Left kidney (tissue), 2 donors: Measurements from ENCODE around the gene RERE. TPM values are rescaled to one million over a fixed set of nuclear protein-coding genes. Genes with fewer than 3 reads are reported as not detected.
"Not testable (repeated sequence)": the region's sequence is repeated elsewhere in the genome, so short reads cannot be mapped to it uniquely, and the experiment has no call there.

ENCODE experiments used
- DNase-seq: peaks from one replicate; pipeline ENCODE4 v3.0.0-alpha.2; 2013
- polyA plus RNA-seq: library from polyadenylated mRNA; unstranded; fragments of 120-200 nt; gene quantifications from one replicate; pipeline ENCODE4 v1.2.1, GENCODE V29; 2013; ENCODE audit not compliant: insufficient read length

The RERE gene
- polyA plus RNA-seq, 1 donor = 163 TPM

GRCh38 chr1:8517661-8518489 lies 299.6 kb downstream of the RERE start:
- no peak for DNase-seq

GRCh38 chr1:8516793-8517556 lies 300.5 kb downstream of the RERE start:
- no peak for DNase-seq

GRCh38 chr1:8516278-8516777 lies 301.1 kb downstream of the RERE start:
- DNase-seq = no peak

GRCh38 chr1:8512504-8512903 lies 304.9 kb downstream of the RERE start:
- no peak for DNase-seq

GRCh38 chr1:8510041-8510823 lies 307.2 kb downstream of the RERE start:
- DNase-seq = no peak

- DNase-seq = no peak
Measured at GRCh38 chr1:8509579-8509978, 307.9 kb downstream of the RERE start.

GRCh38 chr1:8506995-8507615 lies 310.3 kb downstream of the RERE start:
- DNase-seq = no peak

GRCh38 chr1:8506456-8506855 lies 311.0 kb downstream of the RERE start:
- no peak for DNase-seq

- no peak for DNase-seq
Measured at GRCh38 chr1:8503842-8504241, 313.6 kb downstream of the RERE start.

- DNase-seq = not testable (repeated sequence)
Measured at GRCh38 chr1:8502949-8503348, 314.5 kb downstream of the RERE start.

- DNase-seq = no peak
Measured at GRCh38 chr1:8497210-8497819, 320.1 kb downstream of the RERE start.

GRCh38 chr1:8496473-8496872 lies 321.0 kb downstream of the RERE start:
- no peak for DNase-seq

GRCh38 chr1:8495928-8496401 lies 321.5 kb downstream of the RERE start:
- DNase-seq = no peak

GRCh38 chr1:8494681-8495080 lies 322.8 kb downstream of the RERE start:
- no peak for DNase-seq

- DNase-seq = no peak
Measured at GRCh38 chr1:8493916-8494540, 323.4 kb downstream of the RERE start.

- no peak for DNase-seq
Measured at GRCh38 chr1:8487249-8487648, 330.2 kb downstream of the RERE start.

- DNase-seq = no peak
Measured at GRCh38 chr1:8486047-8486446, 331.4 kb downstream of the RERE start.

- DNase-seq = no peak
Measured at GRCh38 chr1:8483586-8483985, 333.9 kb downstream of the RERE start.

GRCh38 chr1:8482979-8483381 lies 334.5 kb downstream of the RERE start:
- DNase-seq = no peak

- DNase-seq = no peak
Measured at GRCh38 chr1:8481650-8482380, 335.6 kb downstream of the RERE start.
